Stimulated activated CD8-positive, alpha-beta memory T cell treated with anti-CD3 and anti-CD28 coated beads, Interleukin-4, amount 100 ng/mL, for 1 hour (primary cell): ENCODE data around the gene HLA-A.
"Not testable (repeated sequence)": the region's sequence is repeated elsewhere in the genome, so short reads cannot be mapped to it uniquely, and the experiment has no call there.

Experiments used
- DNase-seq, 2 donors: peaks; one replicate each; pipeline ENCODE4 v3.0.0-alpha.2; 2020; ENCODE audit warnings: low read depth in 2 of 2, low spot score in 1 of 2

HLA-A gene

DNA sequence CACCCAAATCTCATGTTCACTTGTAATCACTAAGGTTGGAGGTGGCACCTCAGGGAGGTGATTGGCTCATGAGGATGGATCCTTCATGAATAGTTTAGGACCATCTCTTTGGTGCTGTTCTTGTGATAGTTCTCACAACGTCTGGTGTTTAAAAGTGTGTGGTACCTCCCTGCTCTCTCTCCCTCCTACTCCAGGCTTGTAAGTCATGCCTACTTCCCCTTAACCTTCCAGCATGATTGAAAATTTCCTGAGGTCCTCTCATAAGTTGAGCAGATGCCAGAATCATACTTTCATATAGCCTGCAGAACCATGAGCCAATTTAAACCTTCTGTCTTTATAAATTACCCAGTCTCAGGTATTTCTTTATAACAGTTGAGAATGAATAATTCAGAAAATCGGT is 16.6 kb downstream of the HLA-A start:
- DNase-seq = no peak

- DNase-seq = no peak
Measured at GRCh38 chr6:29959467-29959866, 17.1 kb downstream of the HLA-A start.

DNA sequence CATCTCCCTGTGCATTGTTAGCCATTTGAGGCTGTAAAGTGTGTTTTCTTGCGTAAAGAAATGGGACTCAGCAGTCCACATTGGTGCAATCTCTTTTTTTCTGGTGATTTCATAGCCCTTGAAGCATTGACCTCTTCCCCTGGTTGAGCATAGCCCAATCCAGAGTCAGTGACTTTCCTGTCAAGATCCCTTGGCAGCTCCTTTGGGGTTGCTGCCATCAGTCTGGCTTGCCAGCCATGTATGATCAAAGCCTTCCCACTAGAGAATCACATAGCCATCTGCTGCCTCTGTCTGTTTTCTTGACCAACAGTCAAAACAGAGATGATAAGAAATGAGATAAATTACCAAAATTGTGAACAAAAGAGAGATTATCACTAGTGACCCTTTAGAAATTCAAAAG is 19.6 kb downstream of the HLA-A start:
- no peak for DNase-seq

DNA sequence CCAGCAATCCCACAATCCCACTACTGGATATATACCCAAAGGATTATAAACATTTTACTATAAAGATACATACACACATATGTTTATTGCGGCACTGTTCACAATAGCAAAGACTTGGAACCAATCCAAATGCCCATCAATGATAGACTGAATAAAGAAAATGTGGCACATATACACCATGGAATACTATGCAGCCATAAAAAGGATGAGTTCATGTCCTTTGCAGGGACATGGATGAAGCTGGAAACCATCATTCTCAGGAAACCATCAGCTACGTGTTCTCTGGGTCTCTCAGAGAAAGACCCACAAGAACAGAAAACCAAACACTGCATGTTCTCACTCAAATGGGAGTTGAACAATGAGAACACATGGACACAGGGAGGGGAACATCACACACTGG is 21.4 kb downstream of the HLA-A start:
- not testable (repeated sequence) for DNase-seq

DNA sequence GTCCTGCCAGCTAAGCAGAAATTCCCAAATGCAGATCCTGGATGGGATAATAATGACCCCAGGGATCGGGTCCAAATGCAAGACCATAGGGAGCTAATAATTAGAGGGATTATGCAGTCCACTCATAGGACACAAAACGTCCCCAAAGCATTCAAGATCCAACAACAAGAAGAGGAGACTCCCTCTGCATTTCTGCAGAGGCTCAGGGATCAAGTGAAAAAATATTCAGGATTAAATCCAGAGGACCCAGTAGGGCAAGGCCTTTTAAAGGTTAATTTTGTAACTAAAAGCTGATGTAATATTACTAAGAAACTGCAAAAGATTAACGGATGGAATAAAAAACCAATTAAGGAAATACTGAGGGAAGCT is 22.2 kb downstream of the HLA-A start:
- no peak for DNase-seq

DNA sequence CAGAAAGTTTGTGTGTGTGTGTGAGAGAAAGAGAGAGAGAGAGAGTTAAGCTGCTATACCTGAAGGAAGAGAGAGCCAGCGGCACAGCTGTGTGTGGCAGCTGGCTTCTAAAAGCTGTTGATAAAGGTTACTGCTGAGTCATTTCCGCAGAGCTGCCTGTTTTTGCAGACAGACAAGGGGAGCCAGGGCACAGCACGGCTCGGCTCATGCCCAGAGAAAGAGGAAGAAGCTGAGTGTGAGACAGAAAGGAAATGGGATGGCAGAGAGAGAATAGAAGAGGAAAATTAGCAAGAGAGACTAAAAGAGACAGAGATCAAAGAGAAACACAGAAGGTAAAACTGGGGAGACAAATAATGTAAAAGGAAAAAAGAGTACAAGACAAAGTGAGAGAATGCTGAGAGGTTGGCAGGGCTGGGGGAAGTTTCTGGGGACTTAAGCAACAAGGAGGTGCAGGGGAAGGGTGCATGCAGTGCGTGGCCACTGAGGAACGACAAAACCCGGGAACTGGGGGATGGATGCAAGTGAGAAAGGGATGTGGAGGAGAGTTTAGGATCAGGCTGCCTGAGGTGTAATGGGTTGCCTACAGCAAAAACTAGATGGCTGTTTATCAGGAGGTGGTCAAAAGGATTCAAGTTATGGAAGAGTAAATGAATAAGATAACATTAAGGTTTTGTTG is 22.7 kb downstream of the HLA-A start:
- DNase-seq = no peak

- DNase-seq = no peak
Measured at GRCh38 chr6:29965563-29965872, 23.2 kb downstream of the HLA-A start.

- no peak for DNase-seq
Measured at GRCh38 chr6:29965873-29966601, 23.7 kb downstream of the HLA-A start.

DNA sequence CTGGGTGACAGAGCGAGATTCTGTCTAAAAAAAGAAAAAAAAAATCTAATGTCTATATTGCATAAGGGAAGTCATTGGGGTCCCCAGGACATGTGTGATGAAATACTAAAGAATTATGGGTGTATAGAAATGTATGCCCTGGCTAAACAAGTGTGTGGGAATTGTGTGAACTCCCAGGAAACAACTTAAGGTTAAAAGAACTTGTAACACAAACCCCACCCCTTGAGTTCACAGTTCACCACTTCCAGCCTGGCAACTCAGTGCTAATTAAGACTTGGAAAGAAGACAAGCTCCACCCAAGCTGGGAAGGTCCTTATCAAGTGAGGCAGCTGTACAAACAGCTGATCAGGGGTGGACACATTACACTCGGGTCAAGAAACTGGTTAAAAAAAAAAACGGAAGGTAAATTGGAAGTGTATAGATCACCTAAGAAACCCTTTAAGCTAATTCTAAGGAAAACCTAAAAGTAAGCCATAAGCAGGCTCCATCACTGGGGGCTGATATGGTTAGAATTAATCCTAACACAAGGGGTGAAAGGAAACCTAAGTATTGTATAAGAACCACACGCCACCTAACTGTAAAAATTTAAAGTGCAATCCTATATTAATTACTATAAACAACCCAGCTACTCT is 25.2 kb downstream of the HLA-A start:
- DNase-seq = no peak

- DNase-seq = no peak
Measured at GRCh38 chr6:29968130-29968529, 25.8 kb downstream of the HLA-A start.

DNA sequence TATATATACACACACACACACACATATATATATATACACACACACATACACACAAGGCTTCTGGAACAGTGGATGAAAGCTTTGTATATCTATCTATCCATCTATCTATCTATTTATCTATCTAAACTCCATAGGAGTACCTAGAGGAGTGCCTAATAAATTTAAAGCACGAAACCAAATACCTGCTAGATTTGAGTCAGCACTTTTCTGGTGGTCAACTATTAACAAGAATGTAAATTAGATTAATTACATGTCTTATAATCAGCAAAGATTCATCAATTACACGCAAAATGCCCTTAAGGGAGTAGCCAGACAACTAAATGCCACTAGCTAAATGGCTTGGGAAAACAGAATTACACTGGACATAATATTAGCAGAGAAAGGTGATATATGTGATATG is 26.6 kb downstream of the HLA-A start:
- DNase-seq = no peak

GRCh38 chr6:29970711-29971110 is 28.4 kb downstream of the HLA-A start:
- no peak for DNase-seq

DNA sequence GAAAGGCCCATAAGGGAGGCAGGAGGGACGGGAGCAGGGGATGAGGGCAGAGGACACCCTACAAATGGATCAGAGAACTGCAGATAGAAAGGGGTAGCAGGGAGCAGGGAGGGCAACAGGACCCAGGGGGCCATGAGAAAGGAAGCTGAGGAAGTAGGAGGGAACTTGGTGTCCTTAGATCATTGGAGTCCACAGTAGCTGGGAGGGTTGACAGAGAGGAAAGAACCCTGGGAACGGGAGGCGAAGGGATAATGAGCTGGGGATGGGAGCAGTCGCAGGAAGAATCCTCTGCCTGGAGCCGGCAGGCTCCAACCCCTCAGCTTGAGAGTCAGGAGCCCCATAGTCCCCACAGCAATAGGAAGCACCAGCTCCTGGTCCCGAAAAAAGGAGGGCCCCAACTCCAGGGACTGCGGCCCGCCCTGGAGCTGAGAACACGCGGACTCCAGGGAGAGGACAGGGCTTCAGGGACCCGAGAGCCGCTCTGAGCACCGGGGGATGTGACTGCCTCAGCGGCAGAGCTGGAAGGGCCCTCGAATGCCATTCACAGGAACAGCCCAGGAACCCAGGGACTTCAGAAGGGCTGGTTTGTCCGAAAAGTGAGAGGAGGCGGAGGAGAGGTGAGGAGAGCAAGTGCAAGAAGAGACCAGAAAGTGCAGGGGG is 32.7 kb downstream of the HLA-A start:
- no peak for DNase-seq

GRCh38 chr6:29975561-29975907 is 33.2 kb downstream of the HLA-A start:
- DNase-seq = no peak

GRCh38 chr6:29976253-29976587 is 33.9 kb downstream of the HLA-A start:
- no peak for DNase-seq

GRCh38 chr6:29976588-29977424 is 34.5 kb downstream of the HLA-A start:
- no peak for DNase-seq

DNA sequence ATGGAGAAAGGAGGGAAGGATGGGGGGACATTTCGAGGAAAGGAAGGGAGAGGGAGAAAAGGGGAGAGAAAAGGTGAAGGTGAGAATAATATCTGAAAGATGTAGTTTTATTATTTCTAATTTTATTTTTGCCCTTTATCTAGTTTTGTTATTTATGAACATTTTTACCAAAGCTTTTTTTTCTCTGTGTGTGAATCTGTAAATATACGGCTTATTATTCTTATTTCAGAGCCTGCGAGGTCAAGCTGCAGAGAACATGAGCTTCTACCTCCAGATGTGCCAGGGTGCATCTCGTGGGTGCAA is 35.0 kb downstream of the HLA-A start:
- DNase-seq = no peak

DNA sequence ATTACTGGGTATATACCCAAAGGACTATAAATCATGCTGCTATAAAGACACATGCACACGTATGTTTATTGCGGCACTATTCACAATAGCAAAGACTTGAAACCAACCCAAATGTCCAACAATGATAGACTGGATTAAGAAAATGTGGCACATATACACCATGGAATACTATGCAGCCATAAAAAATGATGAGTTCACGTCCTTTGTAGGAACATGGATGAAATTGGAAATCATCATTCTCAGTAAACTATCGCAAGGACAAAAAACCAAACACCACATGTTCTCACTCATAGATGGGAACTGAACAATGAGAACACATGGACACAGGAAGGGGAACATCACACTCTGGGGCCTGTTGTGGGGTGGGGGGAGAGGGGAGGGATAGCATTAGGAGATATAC is 37.7 kb downstream of the HLA-A start:
- DNase-seq = not testable (repeated sequence)

DNA sequence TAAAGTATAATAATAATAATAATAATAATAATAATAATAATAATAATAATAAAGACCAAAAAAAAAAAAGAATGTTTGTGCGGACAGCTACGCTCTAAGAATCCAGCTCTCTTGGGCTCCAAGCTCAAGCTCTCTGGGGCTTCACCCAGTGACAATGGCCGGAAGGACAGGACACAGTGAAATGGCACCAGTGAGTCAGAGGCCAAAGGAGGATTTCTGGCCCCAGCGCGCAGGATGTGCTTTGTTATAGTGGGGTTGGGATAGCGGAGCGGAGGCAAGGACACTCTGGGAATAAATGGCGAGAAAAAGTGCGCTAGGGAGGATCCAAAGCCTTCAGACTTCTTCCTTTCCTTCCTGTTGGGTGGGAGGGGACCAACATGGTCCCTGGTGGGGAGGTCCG is 38.2 kb downstream of the HLA-A start:
- no peak for DNase-seq

DNA sequence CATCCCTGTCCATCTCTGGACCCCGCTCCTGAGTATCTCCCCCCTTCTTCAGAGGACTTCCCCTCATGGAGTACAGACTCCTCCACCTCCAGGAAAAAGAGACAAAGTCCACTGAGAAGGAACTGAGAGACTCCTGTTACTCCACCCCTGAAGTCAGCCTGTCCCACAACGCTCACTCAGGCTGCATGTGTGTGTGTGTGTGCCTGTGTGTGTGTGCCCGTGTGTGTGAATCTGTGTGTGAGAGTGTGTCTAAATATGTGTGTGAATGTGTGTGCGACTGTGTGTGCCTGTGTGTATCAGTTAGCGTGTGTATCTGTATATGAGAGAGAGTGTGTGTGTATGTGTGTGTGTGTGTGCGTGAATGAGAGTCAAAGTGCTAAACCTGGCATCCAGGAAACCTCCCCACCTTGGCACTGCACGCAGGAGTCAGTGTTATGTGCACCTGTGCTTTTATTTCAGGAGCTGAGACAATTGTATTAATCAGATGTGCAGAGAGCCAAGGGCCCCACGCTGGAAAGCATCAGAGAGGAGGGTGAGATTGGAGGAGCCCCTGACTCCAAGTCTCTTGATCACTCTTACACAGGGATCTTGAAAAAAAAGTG is 39.0 kb downstream of the HLA-A start:
- no peak for DNase-seq

DNA sequence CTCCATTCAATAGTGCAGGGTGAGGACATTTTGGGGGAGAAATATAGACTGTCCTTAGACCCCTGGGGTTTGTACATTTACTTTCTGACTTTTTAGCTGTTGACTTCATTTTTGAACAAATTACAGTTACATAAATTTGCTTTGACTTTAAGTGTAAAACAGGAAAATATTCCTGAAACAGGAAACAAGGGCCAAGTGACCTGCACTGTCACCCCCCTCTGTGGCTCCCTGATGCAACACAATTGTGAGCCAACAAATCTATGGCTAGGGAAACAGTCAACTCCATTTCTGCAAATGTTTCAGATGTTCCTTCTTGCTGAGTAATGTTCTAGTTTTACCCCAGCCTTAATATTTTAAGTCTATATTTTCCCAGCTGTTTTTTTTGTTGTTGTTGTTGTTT is 39.8 kb downstream of the HLA-A start:
- DNase-seq = no peak
